GM19193 (cell line): Measurements from ENCODE around the gene NFIL3.

Experiments used
- POLR2A ChIP-seq: IDR thresholded peaks from 4 replicates; pipeline ENCODE4 v1.6.1; 2011; ENCODE audit not compliant: insufficient read depth, insufficient read length; ENCODE audit errors: extremely low read depth

Gene NFIL3

DNA sequence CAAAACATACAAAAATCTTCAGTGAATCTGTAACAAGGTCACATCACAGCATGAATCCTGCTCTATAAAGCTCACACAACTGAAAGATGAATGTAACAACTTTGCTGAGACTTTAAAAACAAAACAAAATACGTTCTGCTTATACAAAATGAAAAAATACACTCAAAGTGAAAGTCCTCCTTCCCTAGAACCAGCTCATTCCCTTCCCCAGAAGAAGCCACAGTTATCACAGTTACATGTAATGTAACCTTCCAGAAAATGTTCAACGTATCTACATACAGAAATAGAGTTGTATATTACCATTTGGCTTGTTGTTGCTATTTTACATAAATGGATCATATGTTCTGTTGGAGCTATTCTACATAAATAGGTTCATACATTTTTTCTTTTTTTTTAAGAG lies 64.5 kb downstream of the NFIL3 start:
- TF ChIP-seq POLR2A: no peak
